ENCODE measurements around the gene RFTN1.

RFTN1 gene, protein sequence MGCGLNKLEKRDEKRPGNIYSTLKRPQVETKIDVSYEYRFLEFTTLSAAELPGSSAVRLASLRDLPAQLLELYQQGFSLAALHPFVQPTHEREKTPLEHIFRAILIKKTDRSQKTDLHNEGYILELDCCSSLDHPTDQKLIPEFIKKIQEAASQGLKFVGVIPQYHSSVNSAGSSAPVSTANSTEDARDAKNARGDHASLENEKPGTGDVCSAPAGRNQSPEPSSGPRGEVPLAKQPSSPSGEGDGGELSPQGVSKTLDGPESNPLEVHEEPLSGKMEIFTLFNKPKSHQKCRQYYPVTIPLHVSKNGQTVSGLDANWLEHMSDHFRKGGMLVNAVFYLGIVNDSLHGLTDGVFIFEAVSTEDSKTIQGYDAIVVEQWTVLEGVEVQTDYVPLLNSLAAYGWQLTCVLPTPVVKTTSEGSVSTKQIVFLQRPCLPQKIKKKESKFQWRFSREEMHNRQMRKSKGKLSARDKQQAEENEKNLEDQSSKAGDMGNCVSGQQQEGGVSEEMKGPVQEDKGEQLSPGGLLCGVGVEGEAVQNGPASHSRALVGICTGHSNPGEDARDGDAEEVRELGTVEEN

DNA sequence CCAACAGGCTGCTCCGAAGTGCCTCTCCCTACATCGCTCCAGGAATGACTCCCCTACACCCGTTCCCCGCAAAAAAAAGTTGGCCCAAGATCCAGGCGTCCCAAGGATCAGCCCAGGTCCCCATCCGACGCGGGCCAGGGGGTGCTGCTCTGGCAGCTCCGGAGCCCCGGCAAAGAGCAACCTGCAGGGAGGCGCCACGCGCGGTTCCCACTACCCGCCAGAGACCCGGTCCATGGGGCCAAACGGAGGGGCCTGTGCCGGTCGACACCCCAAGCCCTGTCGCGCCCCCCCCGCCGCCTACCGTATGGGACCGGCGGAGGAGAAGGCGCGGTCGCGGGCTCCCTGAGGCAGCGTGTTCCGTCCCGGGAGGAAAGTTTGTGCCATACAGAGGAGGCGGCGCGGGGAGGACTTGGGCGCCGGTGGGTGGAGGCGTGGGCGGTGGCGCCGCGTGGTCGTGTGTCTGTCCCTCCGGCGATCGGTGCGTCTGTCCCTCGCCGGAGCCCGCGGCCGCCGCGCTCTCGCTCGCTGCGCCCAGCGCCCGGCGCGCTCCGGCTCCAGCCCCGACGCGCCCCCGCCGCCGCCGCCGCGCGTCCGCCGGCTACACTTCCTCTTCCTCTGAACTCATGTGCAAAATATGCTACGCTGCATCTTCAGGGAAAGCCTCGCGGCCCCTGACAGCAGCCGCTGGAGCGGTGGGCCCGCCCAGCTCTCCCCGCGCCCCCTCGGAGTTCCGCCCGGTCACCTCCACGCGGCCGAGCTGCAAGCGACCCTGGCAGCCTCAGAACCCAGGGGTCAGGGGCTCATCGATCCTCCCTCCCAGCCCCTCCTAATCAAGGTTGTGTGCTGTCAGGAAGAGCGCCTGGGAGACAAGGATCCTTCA, at the start of gene RFTN1:
Gene RFTN1, minus strand, starts transcription at position 559 of the 880 bp plus-strand sequence. CDS start 19,830 bp downstream, outside the sequence.
- peak; percentile 51 for DNase-seq

- no peak for DNase-seq
These were observed 46.3 kb upstream of the RFTN1 start for GRCh38 chr3:16559653-16560365.

DNA sequence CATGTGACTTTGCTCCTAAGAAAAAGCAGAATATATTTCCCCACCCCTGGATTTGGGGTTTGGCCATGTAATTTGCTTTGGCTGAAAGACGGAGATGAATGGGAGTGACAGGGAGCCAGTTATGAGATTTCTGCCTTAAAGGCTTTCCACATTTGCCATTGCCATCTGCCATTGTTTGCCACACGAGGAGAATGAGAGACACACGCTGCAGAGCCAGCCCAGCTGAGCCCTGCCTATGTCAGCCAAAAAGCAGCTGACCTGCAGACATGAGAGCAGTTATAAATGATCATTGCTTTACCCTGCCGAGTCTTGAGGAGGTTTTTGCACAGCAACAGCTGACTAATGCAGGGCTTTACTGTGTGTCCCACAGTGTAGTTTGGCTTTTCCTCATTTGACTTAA, 40.6 kb upstream of the RFTN1 start:
- DNase-seq: no peak

DNA sequence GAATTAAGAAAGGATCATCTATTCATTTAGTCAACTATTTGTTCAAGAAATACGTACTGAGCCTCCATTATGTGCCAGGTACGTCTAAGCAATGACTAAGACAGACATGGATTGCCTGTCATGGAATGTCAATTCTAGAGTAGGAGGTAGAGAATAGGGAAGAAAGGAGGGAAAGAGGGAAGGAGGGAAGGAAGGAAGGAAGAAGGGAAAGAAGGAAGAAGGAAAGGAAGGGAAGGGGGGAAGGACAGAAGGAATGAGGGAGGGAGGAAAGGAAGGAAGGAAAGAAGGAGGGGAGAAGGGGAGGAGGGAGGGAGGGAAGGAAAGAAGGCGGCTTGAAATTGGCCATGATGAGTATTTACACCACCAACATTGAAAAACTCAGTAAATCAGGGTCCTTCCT, 39.3 kb upstream of the RFTN1 start:
- no peak for DNase-seq

DNA sequence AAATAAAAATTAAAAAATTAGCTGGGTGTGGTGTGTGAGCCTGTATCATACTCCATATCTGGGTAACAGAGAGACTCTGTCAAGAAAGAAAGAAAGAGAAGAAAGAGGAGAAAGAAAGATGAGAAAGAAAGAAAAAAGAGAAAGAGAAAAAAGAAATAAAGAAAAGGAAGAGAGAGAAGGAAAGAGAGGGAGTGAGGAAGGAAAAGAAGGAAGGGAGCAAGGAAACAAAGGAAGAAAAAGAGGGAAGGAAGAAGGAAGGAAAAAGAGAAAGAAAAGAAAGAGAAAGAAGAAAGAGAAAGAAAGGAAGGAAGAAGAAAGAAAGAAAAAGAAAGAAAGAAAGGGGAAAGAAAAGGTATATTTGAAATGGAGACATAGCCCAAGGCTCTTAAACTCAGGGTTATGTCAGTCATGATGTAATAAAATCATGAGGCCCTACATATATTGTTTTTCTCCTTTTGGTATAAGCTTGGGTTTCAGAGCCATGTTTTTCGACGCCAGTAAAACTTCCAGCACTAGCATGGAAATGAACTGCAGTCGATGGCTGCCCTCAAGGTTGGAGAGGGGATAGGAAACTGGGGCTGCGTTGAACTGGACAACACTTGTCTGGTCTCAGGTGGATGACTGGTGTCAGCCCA, 38.0 kb upstream of the RFTN1 start:
- DNase-seq: no peak

DNA sequence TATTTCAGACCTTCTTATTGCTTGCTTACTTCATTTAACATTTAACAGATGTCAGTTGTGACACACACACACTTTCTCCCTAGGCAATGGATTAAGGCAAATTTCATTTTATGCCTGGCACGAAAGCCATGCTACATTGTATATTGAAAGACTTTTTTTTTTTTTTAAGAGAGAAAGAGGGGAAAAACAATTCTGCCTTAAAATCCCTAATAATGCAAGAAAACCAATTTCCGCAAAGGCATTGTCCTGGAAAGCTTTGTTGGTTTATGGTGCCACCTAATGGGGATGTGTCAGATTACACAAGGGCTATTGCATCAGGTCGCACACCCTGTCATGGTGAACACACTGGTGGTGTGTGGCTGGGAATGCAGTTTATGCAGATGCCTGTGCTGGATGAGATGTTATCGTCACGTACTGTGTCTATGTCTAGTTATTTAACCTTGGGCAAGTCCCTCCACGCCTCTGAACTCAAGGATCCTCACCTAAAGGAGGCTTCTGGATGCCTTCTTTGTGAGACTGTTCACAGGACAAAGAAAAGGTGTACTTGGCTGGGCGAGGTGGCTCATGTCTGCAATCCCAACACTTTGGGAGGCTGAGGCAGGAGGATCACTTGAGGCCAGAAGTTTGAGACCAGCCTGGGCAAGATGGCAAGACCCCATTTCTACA, 37.3 kb upstream of the RFTN1 start:
- DNase-seq: peak; percentile 56

DNA sequence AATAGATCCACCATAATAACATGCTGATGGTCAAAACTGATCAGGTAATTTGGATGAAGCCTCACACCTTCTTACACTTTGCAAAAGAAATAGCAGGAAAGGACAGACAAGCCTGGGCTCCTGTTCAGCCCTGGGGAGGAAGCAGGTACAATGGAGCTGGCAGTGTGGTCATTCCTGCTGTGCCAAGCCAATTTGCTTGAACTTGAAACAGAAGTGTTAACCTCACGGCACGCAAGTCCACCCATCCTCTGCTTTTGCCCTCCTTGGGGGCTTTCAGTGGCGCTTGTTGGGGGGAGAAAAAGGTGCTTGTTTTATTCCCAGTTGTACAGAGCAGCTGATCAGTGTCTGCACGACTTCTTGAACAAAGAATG, 36.8 kb upstream of the RFTN1 start:
- DNase-seq: no peak

- DNase-seq: no peak
These were observed 35.2 kb upstream of the RFTN1 start for GRCh38 chr3:16548721-16549120.

DNA sequence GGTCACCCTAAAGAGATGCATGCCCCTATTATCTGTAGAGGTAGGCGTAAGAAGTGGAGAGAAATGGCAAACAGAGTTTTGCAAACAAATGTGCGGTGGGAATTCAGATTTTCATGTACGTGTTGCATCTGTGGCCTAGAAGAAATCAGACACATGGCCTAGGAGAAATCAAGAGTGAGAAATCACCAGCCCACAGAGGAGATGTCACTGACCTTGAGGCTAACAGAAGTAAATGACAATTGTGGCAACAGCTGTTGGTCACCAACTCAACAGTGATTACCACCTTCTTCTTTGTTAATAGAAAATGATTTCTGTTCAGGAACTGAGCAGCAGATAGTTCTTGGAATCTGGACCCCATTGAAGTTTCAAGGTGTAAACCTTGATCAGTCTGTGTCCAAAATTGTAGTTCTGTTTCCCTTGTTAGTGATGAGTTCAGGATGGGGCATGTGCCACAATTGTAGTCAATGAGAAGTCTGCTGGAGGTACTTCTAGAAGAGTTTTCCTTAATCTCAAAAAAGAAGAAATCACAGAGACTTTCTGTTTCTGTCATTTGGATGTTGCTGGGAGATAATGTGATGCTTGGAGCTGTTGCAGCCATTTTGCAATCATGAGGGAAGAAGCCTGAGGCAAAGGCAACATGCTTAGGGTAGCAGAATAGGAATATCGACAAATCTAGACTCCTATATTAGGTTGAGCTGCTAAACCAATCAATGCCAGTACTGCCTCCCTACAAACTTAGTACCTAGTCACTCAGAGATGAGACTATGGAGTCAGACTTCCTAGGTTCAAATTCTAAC, 34.3 kb upstream of the RFTN1 start:
- DNase-seq: no peak

DNA sequence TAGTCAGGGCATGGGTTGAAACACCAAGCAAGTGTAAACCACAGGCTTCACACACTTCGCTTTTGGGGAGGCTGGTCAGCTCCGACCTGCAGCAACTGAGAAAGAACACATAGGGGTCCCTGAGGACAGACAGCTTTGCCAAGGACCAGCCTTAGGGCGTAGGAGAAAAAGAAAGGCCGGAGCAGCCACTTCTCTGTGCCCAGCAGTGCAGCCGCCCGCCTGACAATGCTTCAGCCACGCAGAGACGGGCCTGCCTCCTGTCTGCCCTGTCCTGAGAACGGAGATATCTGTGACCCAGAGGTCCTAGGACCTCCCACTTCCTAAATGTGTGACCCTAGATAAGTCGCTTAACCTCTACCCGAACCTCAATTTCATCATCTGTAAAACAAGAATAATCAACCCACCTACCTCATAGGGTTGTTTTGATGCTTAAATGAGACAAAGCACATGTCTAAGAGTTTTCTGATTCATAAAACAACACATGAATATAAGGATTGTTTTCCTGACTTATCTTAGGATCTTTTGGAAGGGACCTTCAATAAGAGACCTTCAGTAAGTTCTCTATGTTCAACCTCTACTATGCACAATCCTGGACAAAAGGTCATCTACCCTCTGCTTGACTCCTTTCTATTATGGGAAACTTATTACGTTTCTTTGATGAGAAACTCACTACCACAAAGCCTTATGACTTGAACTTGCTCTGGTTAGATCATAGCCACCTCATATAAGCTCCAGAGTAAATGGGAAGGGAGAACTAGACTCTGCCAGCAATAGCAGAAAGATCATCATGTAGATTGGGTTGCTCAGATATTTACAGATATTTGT, 32.9 kb upstream of the RFTN1 start:
- no peak for DNase-seq

DNA sequence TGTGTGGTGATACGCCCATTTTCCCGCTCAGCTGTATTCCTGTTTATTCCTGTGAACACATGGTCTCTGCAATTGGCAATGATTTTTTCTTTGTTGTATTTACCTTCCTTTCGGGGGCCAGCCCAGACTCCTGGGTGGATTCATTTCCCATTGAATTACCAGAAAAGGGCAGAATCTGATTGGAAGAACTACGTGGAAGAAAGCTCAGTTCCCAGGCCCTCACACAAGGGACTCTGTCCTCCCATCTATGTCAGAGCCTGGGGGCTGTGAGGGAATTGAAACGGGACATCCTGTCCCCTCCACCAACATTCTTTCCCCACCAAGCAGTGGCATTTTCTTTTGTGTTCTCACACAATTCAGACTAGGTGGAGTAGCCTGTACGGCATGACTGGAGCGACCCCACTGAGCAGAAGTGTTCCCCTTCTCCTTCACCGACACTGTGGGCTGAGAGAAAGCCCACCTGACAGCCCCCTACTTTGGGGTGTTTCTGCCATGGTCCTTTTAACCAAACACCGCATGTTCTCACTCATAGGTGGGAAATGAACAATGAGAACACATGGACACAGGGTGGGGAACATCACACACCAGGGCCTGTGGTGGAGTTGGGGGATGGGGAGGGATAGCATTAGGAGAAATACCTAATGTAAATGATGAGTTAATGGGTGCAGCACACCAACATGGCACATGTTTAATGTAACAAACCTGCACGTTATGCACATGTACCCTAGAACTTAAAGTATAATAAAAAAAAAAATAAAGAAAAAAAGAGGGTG, 32.1 kb upstream of the RFTN1 start:
- no peak for DNase-seq

DNA sequence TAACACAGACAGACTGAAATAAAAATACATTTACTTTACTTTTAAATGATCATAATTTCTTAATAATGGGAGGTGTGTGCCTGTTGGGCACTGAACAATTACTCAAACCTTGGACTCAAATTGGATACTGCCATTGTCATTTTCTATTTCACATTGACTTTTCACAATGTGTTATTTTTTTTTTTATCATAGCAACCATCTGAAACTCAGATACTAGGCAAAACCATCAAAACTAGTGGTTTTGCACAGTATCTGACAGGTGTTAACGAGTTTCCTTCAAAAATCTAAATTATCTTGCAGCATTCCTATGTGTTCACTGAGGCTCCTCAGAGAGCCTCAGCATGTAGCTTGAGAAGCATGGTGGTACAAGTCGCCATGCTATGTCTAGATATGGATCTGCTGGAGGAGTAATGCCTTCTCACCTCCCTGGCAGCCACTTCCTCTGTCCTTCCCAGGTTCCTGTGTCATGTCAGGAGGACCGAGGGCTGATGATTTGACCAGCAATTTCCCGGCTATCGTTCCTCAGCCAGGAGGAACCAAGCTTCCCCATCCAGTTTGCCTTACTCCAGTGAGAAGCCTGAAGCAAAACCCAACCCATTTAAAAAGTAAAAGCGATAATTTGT, 29.9 kb upstream of the RFTN1 start:
- no peak for DNase-seq

- no peak for DNase-seq
These were observed 25.0 kb upstream of the RFTN1 start for GRCh38 chr3:16538507-16538906.

DNA sequence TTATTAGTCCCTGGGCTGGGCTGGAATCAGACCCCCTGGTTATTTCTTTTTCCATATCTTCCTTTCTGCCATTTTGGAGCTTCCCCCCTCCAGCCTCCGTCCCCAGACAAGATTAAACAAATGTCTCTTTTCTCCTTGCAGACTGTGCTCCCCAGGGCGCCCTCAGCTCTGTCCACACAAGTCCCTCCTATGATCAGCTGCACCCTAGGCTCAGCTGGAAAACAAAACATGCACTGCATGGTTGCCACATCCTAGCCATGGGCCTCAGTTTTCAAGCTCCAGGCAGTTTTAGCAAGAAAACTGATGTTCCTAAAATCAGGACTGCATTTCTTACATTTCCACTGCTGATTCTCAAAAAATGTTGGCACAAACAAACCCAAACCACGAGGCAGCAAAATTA, 23.5 kb upstream of the RFTN1 start:
- DNase-seq: no peak

- no peak for DNase-seq
These were observed 22.8 kb upstream of the RFTN1 start for GRCh38 chr3:16536344-16536663.

DNA sequence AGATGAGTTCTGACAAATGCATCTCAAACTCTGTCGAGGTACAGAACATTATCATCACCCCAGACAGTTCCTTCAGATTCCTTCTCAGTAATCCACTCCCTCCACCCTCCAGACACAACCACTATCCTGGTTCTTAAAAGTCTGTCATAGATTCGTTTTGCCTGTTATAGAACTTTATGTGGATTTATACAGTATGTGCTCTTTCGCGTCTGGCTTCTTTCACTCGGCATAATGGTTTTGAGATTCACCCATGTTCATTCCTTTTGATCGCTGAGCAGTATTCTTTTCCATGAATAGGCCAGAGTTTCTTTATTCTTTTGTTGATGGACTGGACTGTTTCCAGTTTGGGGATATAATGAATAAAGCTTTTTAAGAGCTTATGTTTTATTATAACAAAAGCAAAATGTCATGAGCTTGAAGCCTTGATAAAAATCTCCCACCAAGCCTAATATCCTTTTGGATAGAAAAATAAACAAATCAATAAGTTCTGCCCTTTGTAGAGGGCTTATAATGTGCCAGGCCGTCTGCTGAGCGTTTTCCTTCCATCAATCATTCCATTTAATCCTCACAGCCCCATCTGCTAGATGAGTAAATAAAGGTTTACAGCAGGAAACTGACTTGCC, 21.3 kb upstream of the RFTN1 start:
- no peak for DNase-seq

DNA sequence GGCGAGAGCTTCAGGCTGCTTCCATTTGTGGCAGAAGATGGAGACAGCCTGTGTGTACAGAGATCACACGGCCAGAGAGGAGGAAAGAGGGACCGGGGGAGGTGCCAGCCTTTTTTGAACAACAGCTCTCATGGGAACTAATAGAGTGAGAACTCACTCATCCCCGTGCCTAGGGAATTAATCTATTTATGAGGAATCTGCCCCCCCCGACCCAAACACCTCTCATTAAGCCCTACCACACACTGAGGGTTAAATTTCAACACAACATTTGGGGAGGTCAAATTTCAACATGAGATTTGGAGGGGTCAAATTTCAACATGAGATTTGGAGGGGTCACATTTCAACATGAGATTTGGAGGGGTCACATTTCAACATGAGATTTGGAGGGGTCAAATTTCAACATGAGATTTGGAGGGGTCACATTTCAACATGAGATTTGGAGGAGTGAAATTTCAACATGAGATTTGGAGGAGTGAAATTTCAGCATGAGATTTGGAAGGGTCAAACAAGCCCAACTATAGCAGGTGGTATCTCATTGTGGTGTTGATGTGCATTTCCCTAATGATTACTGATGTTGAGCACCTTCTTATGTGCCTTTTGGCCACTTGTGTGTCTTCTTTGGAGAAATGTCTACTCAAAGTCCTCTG, 20.6 kb upstream of the RFTN1 start:
- no peak for DNase-seq

- DNase-seq: no peak
These were observed 15.8 kb upstream of the RFTN1 start for GRCh38 chr3:16529264-16529663.

Measured in stimulated activated CD4-positive, alpha-beta T cell treated with anti-CD3 and anti-CD28 coated beads, Interleukin-12 subunit alpha, Interleukin-12 subunit beta, amount 100 ng/mL, for 4 hours (primary cell).